Upper lobe of right lung (tissue), 1 donor: Measurements from ENCODE around the gene XYLT1. TPM values are rescaled to one million over a fixed set of nuclear protein-coding genes. Genes with fewer than 3 reads are reported as not detected.

Experiments
- ATAC-seq: fragments of 200-7000 bp; cut with Tn5 transposase; one replicate; pipeline ENCODE4 v1.9.1; 2020; ENCODE audit warnings: mild to moderate bottlenecking, moderate library complexity
- DNase-seq: peaks from one replicate; pipeline ENCODE4 v3.0.0-alpha.2; 2020
- H3K27ac ChIP-seq: fragments of 200-600 bp; one replicate; pipeline ENCODE4 v1.8.0; 2022
- H3K27me3 ChIP-seq: fragments of 200-600 bp; one replicate; pipeline ENCODE4 v1.8.0; 2022; ENCODE audit warnings: mild to moderate bottlenecking
- H3K36me3 ChIP-seq: fragments of 200-600 bp; one replicate; pipeline ENCODE4 v1.8.0; 2022
- H3K4me1 ChIP-seq: fragments of 200-600 bp; one replicate; pipeline ENCODE4 v1.8.0; 2022
- H3K4me3 ChIP-seq: fragments of 200-600 bp; one replicate; pipeline ENCODE4 v1.8.0; 2022; ENCODE audit warnings: mild to moderate bottlenecking
- H3K9me3 ChIP-seq: fragments of 200-600 bp; one replicate; pipeline ENCODE4 v1.8.0; 2022
- intact Hi-C: fragments of 100-400 bp; cut with DNase I; formaldehyde crosslinking; loops from one replicate; pipeline ENCODE4 v1.11.0; 2022
- total RNA-seq: library from RNA; stranded (reverse); fragmentation: NEBNext Ultra II Directional; extraction: Animal tissue kit (Norgen Biotek cat#: 25700); gene quantifications from one replicate; pipeline ENCODE4 v1.2.1, GENCODE V29; 2021
- TF ChIP-seq, protein P1 (sequence below): fragments of 200-600 bp; IDR thresholded peaks from one replicate; pipeline ENCODE4 v1.8.0; 2022; ENCODE audit warnings: antibody characterized with exemption
- donor health status: DM: no; HTN: yes; CAD: no; lungs with severe emphysema.

Gene XYLT1
- total RNA-seq, 1 donor from 2014 or later, result 12.1 TPM

DNA sequence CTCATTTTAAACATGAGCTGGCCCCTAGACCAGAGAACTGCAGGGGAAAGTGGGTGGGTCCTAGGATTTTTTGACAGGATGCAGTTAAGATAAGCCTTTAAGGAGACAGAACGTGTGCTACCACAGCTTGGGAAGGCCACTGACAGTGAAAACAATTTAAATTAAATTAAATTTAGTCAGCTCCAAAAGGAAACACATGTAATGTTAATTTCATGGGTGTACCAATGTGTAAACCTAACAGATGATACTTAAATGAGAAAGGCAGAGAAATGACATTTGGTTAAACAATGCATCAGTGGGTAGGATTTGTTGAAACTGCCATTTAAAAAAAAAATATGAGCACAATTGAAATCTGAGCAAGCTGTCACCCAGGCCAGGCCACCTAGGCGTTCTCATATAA is 250.8 kb downstream of the XYLT1 start:
- Histone ChIP-seq H3K27me3 (no peaks in the 10 kb centered on the region), H3K9me3 (no peaks in the 10 kb centered on the region), H3K27ac (no peak overlapping the region), H3K4me3 (no peak overlapping the region), H3K36me3 (no peaks in the 10 kb centered on the region), H3K4me1 (peaks cover 22% of the 10 kb centered on the region)
- DNase-seq (no peak), ATAC-seq (no peak)
- intact Hi-C loops, result no loop called here
- TF ChIP-seq, protein P1, sequence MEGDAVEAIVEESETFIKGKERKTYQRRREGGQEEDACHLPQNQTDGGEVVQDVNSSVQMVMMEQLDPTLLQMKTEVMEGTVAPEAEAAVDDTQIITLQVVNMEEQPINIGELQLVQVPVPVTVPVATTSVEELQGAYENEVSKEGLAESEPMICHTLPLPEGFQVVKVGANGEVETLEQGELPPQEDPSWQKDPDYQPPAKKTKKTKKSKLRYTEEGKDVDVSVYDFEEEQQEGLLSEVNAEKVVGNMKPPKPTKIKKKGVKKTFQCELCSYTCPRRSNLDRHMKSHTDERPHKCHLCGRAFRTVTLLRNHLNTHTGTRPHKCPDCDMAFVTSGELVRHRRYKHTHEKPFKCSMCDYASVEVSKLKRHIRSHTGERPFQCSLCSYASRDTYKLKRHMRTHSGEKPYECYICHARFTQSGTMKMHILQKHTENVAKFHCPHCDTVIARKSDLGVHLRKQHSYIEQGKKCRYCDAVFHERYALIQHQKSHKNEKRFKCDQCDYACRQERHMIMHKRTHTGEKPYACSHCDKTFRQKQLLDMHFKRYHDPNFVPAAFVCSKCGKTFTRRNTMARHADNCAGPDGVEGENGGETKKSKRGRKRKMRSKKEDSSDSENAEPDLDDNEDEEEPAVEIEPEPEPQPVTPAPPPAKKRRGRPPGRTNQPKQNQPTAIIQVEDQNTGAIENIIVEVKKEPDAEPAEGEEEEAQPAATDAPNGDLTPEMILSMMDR, result no peak

DNA sequence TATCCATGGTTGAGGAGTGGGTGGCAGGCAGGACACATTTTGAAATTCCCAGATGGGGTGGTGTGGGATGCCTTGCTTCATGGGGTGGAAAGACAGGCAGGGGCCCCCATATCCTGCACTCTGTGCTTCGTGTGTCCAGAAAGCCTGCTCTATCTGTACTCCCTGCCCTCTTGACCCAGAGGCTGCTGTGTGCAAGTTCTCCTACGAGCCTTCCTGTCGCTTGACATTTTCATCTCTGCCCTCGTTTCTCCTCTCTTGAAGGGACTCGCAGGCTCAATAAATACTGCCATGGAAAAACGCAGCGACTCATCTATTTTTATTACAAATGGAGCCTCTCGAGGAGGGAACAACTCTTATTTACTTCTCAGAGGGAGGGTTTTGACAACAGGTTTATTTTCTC is 254.8 kb downstream of the XYLT1 start:
- intact Hi-C loops, result no loop called here
- no peak for ATAC-seq
- H3K4me3 ChIP-seq, result no peak overlapping the region
- H3K36me3 ChIP-seq, result no peaks in the 10 kb centered on the region
- H3K27ac ChIP-seq, result no peak overlapping the region
- TF ChIP-seq, protein P1, result no peak
- no peaks in the 10 kb centered on the region for H3K9me3 ChIP-seq
- no peaks in the 10 kb centered on the region for H3K4me1 ChIP-seq
- no peak for DNase-seq
- no peaks in the 10 kb centered on the region for H3K27me3 ChIP-seq

DNA sequence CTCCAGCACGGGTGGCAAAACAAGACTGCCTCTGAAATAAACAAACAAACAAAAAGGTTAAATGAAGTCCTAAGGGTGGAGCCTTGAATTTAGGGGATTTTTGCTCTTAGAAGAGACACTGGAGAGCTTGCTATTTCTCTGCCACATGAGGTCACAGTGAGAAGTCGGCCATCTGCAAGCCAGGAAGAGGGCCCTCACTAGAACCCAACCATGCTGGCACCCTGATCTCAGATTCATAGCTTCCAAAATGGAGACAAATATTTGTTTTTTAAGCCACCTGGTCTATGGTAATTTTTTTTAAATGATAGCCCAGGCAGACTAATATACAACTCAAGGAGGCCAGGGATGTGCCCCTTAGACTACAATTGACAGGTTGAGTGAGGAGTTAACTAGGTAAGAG is 255.5 kb downstream of the XYLT1 start:
- no peak overlapping the region for H3K27ac ChIP-seq
- DNase-seq (no peak), ATAC-seq (no peak)
- no peaks in the 10 kb centered on the region for H3K27me3 ChIP-seq
- H3K36me3 ChIP-seq, result no peaks in the 10 kb centered on the region
- no peak overlapping the region for H3K4me3 ChIP-seq
- H3K4me1 ChIP-seq, result no peaks in the 10 kb centered on the region
- TF ChIP-seq, protein P1, result no peak
- no peaks in the 10 kb centered on the region for H3K9me3 ChIP-seq
- intact Hi-C loops, result no loop called here

DNA sequence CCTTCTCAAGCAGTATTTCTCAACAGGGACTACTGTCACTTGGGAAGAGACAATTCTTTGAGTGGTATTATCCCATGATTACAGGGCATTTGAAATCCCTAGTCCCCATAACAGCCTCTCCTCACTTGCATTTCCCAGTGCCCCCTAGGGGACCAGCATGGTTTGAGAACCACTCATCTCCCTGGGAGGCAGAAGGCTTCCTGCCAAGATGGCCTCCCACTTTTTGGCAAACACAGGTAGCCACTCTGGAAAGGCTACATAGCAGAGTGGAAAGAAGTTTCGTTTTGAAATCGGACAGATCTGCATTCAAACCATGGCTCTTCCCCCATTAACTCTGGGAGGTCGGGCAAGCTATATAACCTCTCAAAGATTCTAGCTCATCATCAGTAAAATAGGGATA is 256.8 kb downstream of the XYLT1 start:
- intact Hi-C loops, result no loop called here

DNA sequence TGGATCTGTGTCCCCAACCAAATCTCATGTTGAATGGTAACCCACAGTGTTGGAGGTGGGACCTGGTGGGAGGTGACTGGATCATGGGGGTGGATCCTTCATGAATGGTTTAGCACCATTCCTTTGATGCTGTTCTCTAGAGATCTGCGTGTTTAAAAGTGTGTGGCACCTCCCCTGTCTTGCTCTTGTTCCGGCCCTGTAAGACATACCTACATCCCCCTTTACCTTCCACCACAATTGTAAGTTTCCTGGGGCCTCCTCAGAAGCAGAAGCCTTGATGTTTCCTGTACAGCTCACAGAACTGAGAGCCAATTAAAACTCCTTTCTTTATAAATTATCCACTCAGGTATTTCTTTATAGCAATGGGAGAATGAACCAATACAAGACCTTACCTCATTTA is 257.7 kb downstream of the XYLT1 start:
- TF ChIP-seq, protein P1, result no peak
- Histone ChIP-seq H3K4me1 (no peaks in the 10 kb centered on the region), H3K9me3 (no peaks in the 10 kb centered on the region), H3K27me3 (no peaks in the 10 kb centered on the region), H3K36me3 (no peaks in the 10 kb centered on the region), H3K4me3 (no peak overlapping the region), H3K27ac (no peak overlapping the region)
- ATAC-seq, result no peak
- DNase-seq, result no peak
- intact Hi-C loops, result no loop called here

More for the DNA sequence above, 256.8 kb downstream of the XYLT1 start:
- Histone ChIP-seq H3K9me3 (no peaks in the 10 kb centered on the region), H3K27ac (no peak overlapping the region), H3K36me3 (no peaks in the 10 kb centered on the region), H3K4me1 (no peaks in the 10 kb centered on the region), H3K27me3 (no peaks in the 10 kb centered on the region), H3K4me3 (no peak overlapping the region)
- DNase-seq (no peak), ATAC-seq (no peak)
- TF ChIP-seq, protein P1, result no peak

DNA sequence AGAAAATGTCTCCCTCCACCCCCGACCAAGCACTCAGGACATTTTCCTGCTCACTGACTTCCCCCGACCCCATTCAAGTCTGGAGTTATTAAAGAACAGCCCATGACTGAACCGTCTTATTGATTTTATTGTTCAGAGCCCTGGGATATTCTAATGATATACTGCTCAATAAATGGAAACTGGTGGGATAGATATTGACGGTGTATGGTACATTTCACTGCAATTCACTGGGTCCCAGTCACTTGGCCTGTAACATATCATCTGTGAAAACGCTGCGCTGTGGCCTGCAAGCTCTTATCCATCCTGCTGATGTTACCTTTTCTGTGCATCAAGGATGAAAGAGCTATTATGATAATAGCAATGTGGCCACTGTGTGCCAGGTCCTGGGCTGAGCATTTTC is 258.2 kb downstream of the XYLT1 start:
- Histone ChIP-seq H3K27me3 (no peaks in the 10 kb centered on the region), H3K4me3 (no peak overlapping the region), H3K9me3 (no peaks in the 10 kb centered on the region), H3K36me3 (no peaks in the 10 kb centered on the region), H3K4me1 (no peaks in the 10 kb centered on the region), H3K27ac (no peak overlapping the region)
- intact Hi-C loops, result no loop called here
- TF ChIP-seq, protein P1, result no peak
- DNase-seq, result no peak
- no peak for ATAC-seq
